Smooth muscle cell of the umbilical artery (primary cell): ENCODE results near the gene DRC1. TPM values are rescaled to one million over a fixed set of nuclear protein-coding genes. Genes with fewer than 3 reads are reported as not detected.

Source experiments
- total RNA-seq: library from RNA; depleted of rRNA; stranded (reverse); fragments of >200 nt; gene quantifications from 2 replicates; pipeline ENCODE4 v1.2.3, GENCODE V29; 2014

DRC1 gene
- total RNA-seq, result under 0.01 TPM in 1 of 2 replicates, not detected in the other

DNA sequence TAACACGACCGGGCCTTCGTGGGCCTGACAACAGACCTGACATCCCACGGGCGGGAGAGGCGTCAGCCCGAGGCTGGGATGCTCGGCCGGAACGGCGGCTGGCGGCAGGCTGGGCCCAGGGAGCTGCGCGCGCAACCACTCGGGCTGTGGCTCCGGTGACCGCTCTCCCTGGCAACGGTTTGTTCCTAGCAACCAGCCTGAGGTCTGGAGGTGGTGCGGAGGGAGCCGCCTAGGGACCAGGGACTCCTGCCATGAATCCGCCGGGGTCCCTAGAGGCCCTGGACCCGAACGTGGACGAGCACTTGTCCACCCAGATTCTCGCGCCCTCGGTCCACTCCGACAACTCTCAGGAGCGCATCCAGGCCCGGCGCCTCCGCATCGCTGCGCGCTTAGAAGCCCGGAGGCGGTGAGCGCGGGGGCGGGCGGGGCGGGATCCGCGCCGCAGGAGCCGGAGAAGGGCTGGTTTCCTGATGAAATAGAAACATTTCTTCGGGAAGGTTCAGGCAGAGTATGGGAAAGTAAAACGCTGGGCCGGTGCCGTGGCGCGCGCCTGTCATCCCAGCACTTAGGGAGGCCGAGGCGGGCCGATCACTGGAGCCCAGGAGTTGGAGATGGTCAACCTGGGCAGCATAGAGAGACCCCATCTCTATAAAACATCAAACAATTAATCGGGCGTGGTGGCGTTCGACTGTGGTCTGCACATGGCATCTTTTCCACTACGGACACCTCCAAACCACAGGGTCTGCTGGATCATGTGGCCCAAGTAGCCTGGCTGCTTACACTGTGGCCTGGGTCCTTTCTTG is at the start of gene DRC1:
TSS of gene DRC1 (plus strand) at position 182 of the 803 bp plus-strand sequence. CDS start at position 252, 70 bp downstream.

DNA sequence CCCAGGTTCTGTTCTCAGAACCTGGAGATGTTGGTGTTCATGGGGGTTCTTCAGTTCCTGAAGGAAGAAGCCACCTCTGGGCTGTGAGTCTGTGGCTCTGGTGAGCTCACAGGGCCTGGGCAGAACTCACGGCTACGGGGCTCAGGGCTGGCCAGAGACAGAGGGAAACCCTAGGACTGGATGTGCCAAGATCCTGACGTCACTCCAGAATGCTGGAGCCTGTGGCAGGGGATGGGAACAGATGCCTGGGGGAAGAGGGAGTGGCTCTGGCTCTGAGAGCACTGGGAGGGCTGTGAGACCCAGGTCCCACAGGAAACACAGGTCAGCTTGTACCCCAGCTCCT is 76.2 kb downstream of the DRC1 start, which contains the start of gene OTOF:
TSS of gene OTOF (minus strand) at position 214 of the 343 bp plus-strand sequence.

Other genes starting within 250 kb of the DRC1 start
- 1.5 TPM in 2 replicates for gene GAREM2, start 228.8 kb upstream of the DRC1 start, total RNA-seq
- gene HADHA, start 157.3 kb upstream of the DRC1 start, total RNA-seq, result 121 and 151 TPM in 2 replicates
- gene HADHB, start 157.0 kb upstream of the DRC1 start, total RNA-seq, result 95.0 and 113 TPM in 2 replicates
- 21.1 and 33.9 TPM in 2 replicates for gene SELENOI, start 55.8 kb upstream of the DRC1 start, total RNA-seq
- gene ADGRF3, start 55.1 kb upstream of the DRC1 start, total RNA-seq, result 0.05 TPM in 1 of 2 replicates, not detected in the other
- 0.05 TPM in 1 of 2 replicates, not detected in the other for gene OTOF, start 76.2 kb downstream of the DRC1 start, total RNA-seq
- not detected in 2 replicates for gene CIB4, start 239.4 kb downstream of the DRC1 start, total RNA-seq